Fibroblast of pulmonary artery (primary cell): ENCODE data around the gene SDF4.

Experiments
- DNase-seq: peaks from one replicate; pipeline ENCODE4 v3.0.0-alpha.2; 2010; ENCODE audit warnings: low read depth
- H3K4me3 ChIP-seq: replicated peaks from 2 replicates; pipeline ENCODE4 v1.5.1; 2011; ENCODE audit warnings: low read depth, mild to moderate bottlenecking, control low read depth, low read length, moderate library complexity
- CTCF ChIP-seq: IDR thresholded peaks from 2 replicates; pipeline ENCODE4 v1.5.1; 2011; ENCODE audit warnings: mild to moderate bottlenecking, control low read depth, low read length, inconsistent platforms; ENCODE audit errors: missing control alignments

The SDF4 gene

GRCh38 chr1:1233567-1233892 lies 1.7 kb upstream of the SDF4 start:
- no peak overlapping the region for H3K4me3 ChIP-seq
- no peak for TF ChIP-seq CTCF
- no peak for DNase-seq

GRCh38 chr1:1232796-1233566 lies 1.2 kb upstream of the SDF4 start:
- TF ChIP-seq CTCF: no peak
- no peak overlapping the region for H3K4me3 ChIP-seq
- no peak for DNase-seq

GRCh38 chr1:1232208-1232795 lies 501 bp upstream of the SDF4 start, which contains the start of gene B3GALT6:
B3GALT6 (plus strand) TSS chr1:1232237; CDS start chr1:1232279, 42 bp downstream.
- no peak for DNase-seq
- H3K4me3 ChIP-seq: peak within 1 kb of the TSS; percentile 89
- no peak for TF ChIP-seq CTCF

- DNase-seq: peak; percentile 75
- peak overlapping the region; percentile 89 for H3K4me3 ChIP-seq
- TF ChIP-seq CTCF: peak; percentile 47
Observed at GRCh38 chr1:1230656-1231399, 973 bp downstream of the SDF4 start.

GRCh38 chr1:1229770-1230169 lies 2.0 kb downstream of the SDF4 start:
- TF ChIP-seq CTCF: no peak
- H3K4me3 ChIP-seq: no peak overlapping the region
- DNase-seq: no peak

- TF ChIP-seq CTCF: no peak
- no peak for DNase-seq
Observed at GRCh38 chr1:1228596-1229321, 3.0 kb downstream of the SDF4 start.

More at GRCh38 chr1:1228596-1229321, 3.0 kb downstream of the SDF4 start:
- H3K4me3 ChIP-seq: no peak overlapping the region
